ENCODE results near the gene RASSF8.

RASSF8 gene

GRCh38 chr12:25976289-25976688 lies 17.8 kb downstream of the RASSF8 start:
- no peak overlapping the region for H3K27ac Mint-ChIP-seq
- H3K4me3 Mint-ChIP-seq: no peak overlapping the region
- no peaks in the 10 kb centered on the region for H3K27me3 Mint-ChIP-seq
- H3K4me1 Mint-ChIP-seq (ENCODE audit: low read depth): no peaks in the 10 kb centered on the region
- no peaks in the 10 kb centered on the region for H3K9me3 Mint-ChIP-seq
- no peaks in the 10 kb centered on the region for H3K36me3 Mint-ChIP-seq (ENCODE audit: low read depth)

GRCh38 chr12:25977047-25977446 lies 18.6 kb downstream of the RASSF8 start:
- H3K27ac Mint-ChIP-seq: no peak overlapping the region
- no peaks in the 10 kb centered on the region for H3K27me3 Mint-ChIP-seq
- no peaks in the 10 kb centered on the region for H3K36me3 Mint-ChIP-seq (ENCODE audit: low read depth)
- no peak overlapping the region for H3K4me3 Mint-ChIP-seq
- H3K9me3 Mint-ChIP-seq: no peaks in the 10 kb centered on the region
- no peaks in the 10 kb centered on the region for H3K4me1 Mint-ChIP-seq (ENCODE audit: low read depth)

- Mint-ChIP-seq H3K9me3 (no peaks in the 10 kb centered on the region), H3K4me3 (no peak overlapping the region), H3K27ac (no peak overlapping the region), H3K4me1 (ENCODE audit: low read depth) (no peaks in the 10 kb centered on the region), H3K27me3 (no peaks in the 10 kb centered on the region), H3K36me3 (ENCODE audit: low read depth) (no peaks in the 10 kb centered on the region)
Observed at GRCh38 chr12:25979059-25979458, 20.6 kb downstream of the RASSF8 start.

GRCh38 chr12:25979563-25979962 lies 21.1 kb downstream of the RASSF8 start:
- no peak overlapping the region for H3K27ac Mint-ChIP-seq
- no peak overlapping the region for H3K4me3 Mint-ChIP-seq
- H3K4me1 Mint-ChIP-seq (ENCODE audit: low read depth): no peaks in the 10 kb centered on the region
- no peaks in the 10 kb centered on the region for H3K36me3 Mint-ChIP-seq (ENCODE audit: low read depth)
- H3K9me3 Mint-ChIP-seq: no peaks in the 10 kb centered on the region
- no peaks in the 10 kb centered on the region for H3K27me3 Mint-ChIP-seq

- Mint-ChIP-seq H3K27me3 (no peaks in the 10 kb centered on the region), H3K9me3 (no peaks in the 10 kb centered on the region), H3K36me3 (ENCODE audit: low read depth) (no peaks in the 10 kb centered on the region), H3K27ac (no peak overlapping the region), H3K4me1 (ENCODE audit: low read depth) (no peaks in the 10 kb centered on the region), H3K4me3 (no peak overlapping the region)
Observed at GRCh38 chr12:25980035-25980434, 21.6 kb downstream of the RASSF8 start.

GRCh38 chr12:25981597-25981996 lies 23.1 kb downstream of the RASSF8 start:
- H3K36me3 Mint-ChIP-seq (ENCODE audit: low read depth): no peaks in the 10 kb centered on the region
- H3K4me3 Mint-ChIP-seq: no peak overlapping the region
- H3K4me1 Mint-ChIP-seq (ENCODE audit: low read depth): no peaks in the 10 kb centered on the region
- H3K27ac Mint-ChIP-seq: no peak overlapping the region
- no peaks in the 10 kb centered on the region for H3K27me3 Mint-ChIP-seq
- no peaks in the 10 kb centered on the region for H3K9me3 Mint-ChIP-seq

- H3K27ac Mint-ChIP-seq: no peak overlapping the region
- no peak overlapping the region for H3K4me3 Mint-ChIP-seq
- H3K4me1 Mint-ChIP-seq (ENCODE audit: low read depth): no peaks in the 10 kb centered on the region
- no peaks in the 10 kb centered on the region for H3K27me3 Mint-ChIP-seq
- H3K36me3 Mint-ChIP-seq (ENCODE audit: low read depth): no peaks in the 10 kb centered on the region
- H3K9me3 Mint-ChIP-seq: no peaks in the 10 kb centered on the region
Observed at GRCh38 chr12:25982416-25982815, 23.9 kb downstream of the RASSF8 start.

GRCh38 chr12:25983625-25984024 lies 25.1 kb downstream of the RASSF8 start:
- Mint-ChIP-seq H3K36me3 (ENCODE audit: low read depth) (no peaks in the 10 kb centered on the region), H3K4me1 (ENCODE audit: low read depth) (no peaks in the 10 kb centered on the region), H3K4me3 (no peak overlapping the region), H3K27me3 (no peaks in the 10 kb centered on the region), H3K27ac (no peak overlapping the region), H3K9me3 (no peaks in the 10 kb centered on the region)

- Mint-ChIP-seq H3K4me1 (ENCODE audit: low read depth) (no peaks in the 10 kb centered on the region), H3K27me3 (no peaks in the 10 kb centered on the region), H3K9me3 (no peaks in the 10 kb centered on the region), H3K27ac (no peak overlapping the region), H3K36me3 (ENCODE audit: low read depth) (no peaks in the 10 kb centered on the region), H3K4me3 (no peak overlapping the region)
Observed at GRCh38 chr12:25984759-25985158, 26.3 kb downstream of the RASSF8 start.

GRCh38 chr12:25985316-25986175 lies 27.1 kb downstream of the RASSF8 start:
- H3K4me3 Mint-ChIP-seq: no peak overlapping the region
- H3K27ac Mint-ChIP-seq: no peak overlapping the region
- H3K36me3 Mint-ChIP-seq (ENCODE audit: low read depth): no peaks in the 10 kb centered on the region
- no peaks in the 10 kb centered on the region for H3K9me3 Mint-ChIP-seq
- H3K4me1 Mint-ChIP-seq (ENCODE audit: low read depth): no peaks in the 10 kb centered on the region
- H3K27me3 Mint-ChIP-seq: no peaks in the 10 kb centered on the region

- H3K27ac Mint-ChIP-seq: no peak overlapping the region
- H3K4me3 Mint-ChIP-seq: no peak overlapping the region
- no peaks in the 10 kb centered on the region for H3K4me1 Mint-ChIP-seq (ENCODE audit: low read depth)
- H3K36me3 Mint-ChIP-seq (ENCODE audit: low read depth): no peaks in the 10 kb centered on the region
- H3K27me3 Mint-ChIP-seq: no peaks in the 10 kb centered on the region
- H3K9me3 Mint-ChIP-seq: no peaks in the 10 kb centered on the region
Observed at GRCh38 chr12:25986180-25986579, 27.7 kb downstream of the RASSF8 start.

GRCh38 chr12:25988505-25988904 lies 30.0 kb downstream of the RASSF8 start:
- no peaks in the 10 kb centered on the region for H3K36me3 Mint-ChIP-seq (ENCODE audit: low read depth)

GRCh38 chr12:25990495-25990894 lies 32.0 kb downstream of the RASSF8 start:
- Mint-ChIP-seq H3K27me3 (peaks cover 6% of the 10 kb centered on the region), H3K36me3 (ENCODE audit: low read depth) (no peaks in the 10 kb centered on the region), H3K27ac (no peak overlapping the region), H3K4me3 (no peak overlapping the region), H3K4me1 (ENCODE audit: low read depth) (no peaks in the 10 kb centered on the region), H3K9me3 (no peaks in the 10 kb centered on the region)

More at GRCh38 chr12:25988505-25988904, 30.0 kb downstream of the RASSF8 start:
- Mint-ChIP-seq H3K27me3 (no peaks in the 10 kb centered on the region), H3K4me1 (ENCODE audit: low read depth) (no peaks in the 10 kb centered on the region), H3K4me3 (no peak overlapping the region), H3K9me3 (no peaks in the 10 kb centered on the region), H3K27ac (no peak overlapping the region)

- Mint-ChIP-seq H3K4me1 (ENCODE audit: low read depth) (no peaks in the 10 kb centered on the region), H3K27ac (no peak overlapping the region), H3K4me3 (no peak overlapping the region), H3K9me3 (no peaks in the 10 kb centered on the region), H3K27me3 (peaks cover 6% of the 10 kb centered on the region), H3K36me3 (ENCODE audit: low read depth) (no peaks in the 10 kb centered on the region)
Observed at GRCh38 chr12:25992026-25992782, 33.7 kb downstream of the RASSF8 start.

GRCh38 chr12:25993901-25994651 lies 35.6 kb downstream of the RASSF8 start:
- H3K9me3 Mint-ChIP-seq: no peaks in the 10 kb centered on the region
- no peaks in the 10 kb centered on the region for H3K36me3 Mint-ChIP-seq (ENCODE audit: low read depth)
- no peak overlapping the region for H3K4me3 Mint-ChIP-seq
- H3K4me1 Mint-ChIP-seq (ENCODE audit: low read depth): no peaks in the 10 kb centered on the region
- H3K27ac Mint-ChIP-seq: no peak overlapping the region
- H3K27me3 Mint-ChIP-seq: peaks cover 6% of the 10 kb centered on the region
